ENCODE results near the gene TMEM175. TPM values are rescaled to one million over a fixed set of nuclear protein-coding genes. Genes with fewer than 3 reads are reported as not detected.
A peak's percentile ranks its signal among the peaks of the same experiment; 100 is the strongest.

TMEM175 gene
- total and polyA plus RNA-seq, 9 of the 15 experiments (the other 6 are each of a cell fraction or from before 2014, with no cell fraction given) = 0.13 to 30.9 (median 9.4) TPM

DNA sequence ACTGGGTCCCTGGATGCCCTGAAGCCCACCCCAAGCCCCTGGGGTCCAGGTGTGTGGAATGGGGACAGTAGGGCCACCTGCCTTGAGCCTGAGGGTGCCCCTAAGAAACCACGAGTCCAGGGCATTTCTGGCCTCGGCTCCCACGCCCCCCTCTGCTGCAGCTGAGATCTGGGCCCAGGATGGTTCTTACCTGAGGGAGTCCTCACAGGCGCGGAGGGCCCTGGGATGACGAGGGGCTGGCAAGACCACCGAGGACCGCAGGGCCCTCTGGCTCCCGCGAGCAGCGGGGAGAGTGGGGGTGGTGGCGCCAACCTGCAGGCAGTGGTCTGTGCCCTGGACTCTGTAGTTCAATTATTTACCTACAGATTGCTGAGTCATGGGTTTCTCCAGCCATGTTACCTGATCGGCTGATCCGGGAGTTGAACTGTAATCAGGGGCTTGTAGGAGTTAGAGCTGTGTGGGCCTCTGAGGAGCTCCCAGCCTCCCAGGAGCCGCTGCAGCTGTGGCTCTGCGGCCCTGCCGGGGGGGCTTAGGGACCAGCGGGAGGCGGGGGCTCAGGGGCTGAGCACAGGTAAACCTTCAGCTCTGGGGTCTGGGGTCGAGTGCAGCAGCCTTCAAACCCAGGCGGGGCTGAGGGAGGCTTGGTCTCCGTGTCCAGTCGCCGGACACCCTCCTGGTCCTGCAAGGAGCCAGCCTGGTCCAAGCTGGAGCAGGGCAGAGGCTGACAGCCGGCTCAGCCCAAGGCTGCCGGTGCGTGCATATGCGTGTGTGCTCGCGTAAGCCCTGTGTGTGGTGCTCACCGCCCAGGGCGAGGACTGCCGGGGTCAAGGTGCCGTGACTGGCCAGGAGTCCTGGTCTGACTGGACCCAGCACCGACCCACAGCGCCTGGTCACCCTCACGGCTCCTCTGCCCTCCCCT lies 61.1 kb downstream of the TMEM175 start, which contains the start of gene SLC26A1:
TSS of gene SLC26A1 (minus strand) at position 294 of the 919 bp plus-strand sequence. CDS start 1,701 bp downstream, outside the sequence.
- FAIRE-seq (peak; percentile 85), DNase-seq (ENCODE audit: extremely low read depth in 1 of 4, low spot score in 3 of 4) (peak; percentile 49 to 84 (median 61)), ATAC-seq (peak; percentile 57)
- BruUV-seq (replicated peaks) = TSS peak; percentile 58
- H3K4me3 ChIP-seq = peak within 1 kb of the TSS; percentile 24
- no peaks in the 10 kb centered on the region for H3K9me3 ChIP-seq (replicated peaks; ENCODE audit: control insufficient read depth, insufficient read depth, low read depth, low read length)
- peaks cover 23% of the 10 kb centered on the region; the same call in 2 of the 3 replicates for H3K79me2 ChIP-seq (ENCODE audit: control insufficient read depth, insufficient read depth, low read length)
- intact Hi-C loops (cut with micrococcal nuclease) = loop anchor here (10.0 kb wide), 1 partner anchor 51 kb away; no protein-coding TSS in a partner anchor
- H3K9ac ChIP-seq (ENCODE audit: insufficient read depth in 1 of 2, low read depth in 2 of 2, low read length in 2 of 2) = peak within 1 kb of the TSS; percentile 75 to 96
- peak within 1 kb of the TSS; percentile 82 for H3K4me2 ChIP-seq (ENCODE audit: insufficient read depth, low read length)
- H3K27me3 ChIP-seq (ENCODE audit: control insufficient read depth in 2 of 2, insufficient read depth in 2 of 2, low read length in 2 of 2) = no peaks in the 10 kb centered on the region
- CTCF ChIA-PET (ENCODE audit: low intra/inter-chr PET ratio) = no interaction called here
- H3K36me3 ChIP-seq (ENCODE audit: control insufficient read depth, insufficient read depth, low read length) = peaks cover 22% of the 10 kb centered on the region; the same call in 1 of the 3 replicates
- no peaks in the 10 kb centered on the region for H3K9me1 ChIP-seq (ENCODE audit: control insufficient read depth, insufficient read depth, low read length)
- peak within 1 kb of the TSS; percentile 82 for H3K27ac ChIP-seq (ENCODE audit: extremely low read depth, low read depth, low read length)
- WGBS (ENCODE audit: insufficient coverage, low coverage, missing lambda C conversion rate) = 10% methylated on average over 34 of the region's 37 CpGs
- POLR2A ChIA-PET = interaction anchor here (0.6 to 1.7 kb wide), 7 partner anchors 8 to 525 kb away, joined by 3 to 6 read pairs (median 4); no protein-coding TSS in a partner anchor
- peak within 1 kb of the TSS; percentile 84 for H2AFZ ChIP-seq (ENCODE audit: low read depth, low read length)
- peaks cover 41 to 95% of the 10 kb centered on the region in 2 experiments for H3K4me1 ChIP-seq (replicated peaks in 1 of 2; ENCODE audit: control insufficient read depth in 2 of 2, insufficient read depth in 2 of 2, low read length in 2 of 2)
- H4K20me1 ChIP-seq (replicated peaks; ENCODE audit: control insufficient read depth, insufficient read depth, low read length) = no peaks in the 10 kb centered on the region
- in situ Hi-C loops (cut with MboI) = no loop called here
- no peak for TF ChIP-seq ZNF436 (CRISPR knock-in tag; IDR thresholded peaks at IDR 0.05)
- no peak for TF ChIP-seq TRIM28 (IDR thresholded peaks at IDR 0.05)
- peak; percentile 50 for TF ChIP-seq PRDM10 (IDR thresholded peaks at IDR 0.05; ENCODE audit: partially characterized antibody)
- TF ChIP-seq CBX2 (IDR thresholded peaks at IDR 0.05; ENCODE audit: insufficient read depth, low read length, poor library complexity, severe bottlenecking) = no peak
- TF ChIP-seq KLF13 (tag; IDR thresholded peaks at IDR 0.05; ENCODE audit: borderline replicate concordance, low read depth) = no peak
- peak; percentile 2 for TF ChIP-seq RBM22 (IDR thresholded peaks at IDR 0.05; ENCODE audit: low read depth, low read length, poor library complexity, severe bottlenecking)
- no peak for TF ChIP-seq CLOCK (CRISPR knock-in tag; IDR thresholded peaks at IDR 0.05; ENCODE audit: borderline replicate concordance)
- peak; percentile 90 for TF ChIP-seq MAFK (IDR thresholded peaks at IDR 0.05; ENCODE audit: low read length)
- TF ChIP-seq, protein P1, sequence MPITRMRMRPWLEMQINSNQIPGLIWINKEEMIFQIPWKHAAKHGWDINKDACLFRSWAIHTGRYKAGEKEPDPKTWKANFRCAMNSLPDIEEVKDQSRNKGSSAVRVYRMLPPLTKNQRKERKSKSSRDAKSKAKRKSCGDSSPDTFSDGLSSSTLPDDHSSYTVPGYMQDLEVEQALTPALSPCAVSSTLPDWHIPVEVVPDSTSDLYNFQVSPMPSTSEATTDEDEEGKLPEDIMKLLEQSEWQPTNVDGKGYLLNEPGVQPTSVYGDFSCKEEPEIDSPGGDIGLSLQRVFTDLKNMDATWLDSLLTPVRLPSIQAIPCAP (CRISPR knock-in tag; IDR thresholded peaks at IDR 0.05; ENCODE audit: borderline replicate concordance) = no peak
- TF ChIP-seq, protein P2, sequence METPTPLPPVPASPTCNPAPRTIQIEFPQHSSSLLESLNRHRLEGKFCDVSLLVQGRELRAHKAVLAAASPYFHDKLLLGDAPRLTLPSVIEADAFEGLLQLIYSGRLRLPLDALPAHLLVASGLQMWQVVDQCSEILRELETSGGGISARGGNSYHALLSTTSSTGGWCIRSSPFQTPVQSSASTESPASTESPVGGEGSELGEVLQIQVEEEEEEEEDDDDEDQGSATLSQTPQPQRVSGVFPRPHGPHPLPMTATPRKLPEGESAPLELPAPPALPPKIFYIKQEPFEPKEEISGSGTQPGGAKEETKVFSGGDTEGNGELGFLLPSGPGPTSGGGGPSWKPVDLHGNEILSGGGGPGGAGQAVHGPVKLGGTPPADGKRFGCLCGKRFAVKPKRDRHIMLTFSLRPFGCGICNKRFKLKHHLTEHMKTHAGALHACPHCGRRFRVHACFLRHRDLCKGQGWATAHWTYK (CRISPR knock-in tag; IDR thresholded peaks at IDR 0.05) = peak; percentile 76; the same call in 1 of the 2 replicates

Measured in K562 (cell line).